ENCODE results near the gene KLHL40.

The KLHL40 gene

DNA sequence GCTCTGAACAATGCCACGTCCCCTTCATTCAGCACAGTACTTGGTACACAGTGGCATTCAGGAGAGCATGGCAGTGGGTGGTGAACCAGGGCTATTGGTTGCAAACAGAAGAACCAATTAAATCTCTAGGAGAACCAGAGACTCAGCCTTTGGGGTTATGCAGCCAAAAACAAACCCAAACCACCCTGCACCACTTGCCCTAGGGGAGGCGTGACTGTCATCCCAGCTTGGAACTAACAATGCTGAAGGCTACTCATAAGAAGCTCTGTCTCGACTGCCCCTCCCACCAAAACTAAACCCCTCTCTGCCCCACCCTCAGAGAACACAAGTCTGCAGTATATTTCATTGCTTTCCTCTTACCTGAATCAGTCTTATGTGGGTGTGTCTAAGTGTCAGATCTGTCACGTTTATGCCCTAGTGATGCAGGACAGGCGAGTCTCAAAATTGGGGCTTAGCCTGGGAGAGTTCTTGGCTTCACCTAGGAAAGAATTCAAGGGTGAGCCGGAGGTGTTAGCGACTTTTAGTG, 15.2 kb upstream of the KLHL40 start:
- DNase-seq (ENCODE audit: low spot score): peak; percentile 56
- TF ChIP-seq, protein P1, sequence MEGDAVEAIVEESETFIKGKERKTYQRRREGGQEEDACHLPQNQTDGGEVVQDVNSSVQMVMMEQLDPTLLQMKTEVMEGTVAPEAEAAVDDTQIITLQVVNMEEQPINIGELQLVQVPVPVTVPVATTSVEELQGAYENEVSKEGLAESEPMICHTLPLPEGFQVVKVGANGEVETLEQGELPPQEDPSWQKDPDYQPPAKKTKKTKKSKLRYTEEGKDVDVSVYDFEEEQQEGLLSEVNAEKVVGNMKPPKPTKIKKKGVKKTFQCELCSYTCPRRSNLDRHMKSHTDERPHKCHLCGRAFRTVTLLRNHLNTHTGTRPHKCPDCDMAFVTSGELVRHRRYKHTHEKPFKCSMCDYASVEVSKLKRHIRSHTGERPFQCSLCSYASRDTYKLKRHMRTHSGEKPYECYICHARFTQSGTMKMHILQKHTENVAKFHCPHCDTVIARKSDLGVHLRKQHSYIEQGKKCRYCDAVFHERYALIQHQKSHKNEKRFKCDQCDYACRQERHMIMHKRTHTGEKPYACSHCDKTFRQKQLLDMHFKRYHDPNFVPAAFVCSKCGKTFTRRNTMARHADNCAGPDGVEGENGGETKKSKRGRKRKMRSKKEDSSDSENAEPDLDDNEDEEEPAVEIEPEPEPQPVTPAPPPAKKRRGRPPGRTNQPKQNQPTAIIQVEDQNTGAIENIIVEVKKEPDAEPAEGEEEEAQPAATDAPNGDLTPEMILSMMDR (IDR thresholded peaks at IDR 0.05): no peak

DNA sequence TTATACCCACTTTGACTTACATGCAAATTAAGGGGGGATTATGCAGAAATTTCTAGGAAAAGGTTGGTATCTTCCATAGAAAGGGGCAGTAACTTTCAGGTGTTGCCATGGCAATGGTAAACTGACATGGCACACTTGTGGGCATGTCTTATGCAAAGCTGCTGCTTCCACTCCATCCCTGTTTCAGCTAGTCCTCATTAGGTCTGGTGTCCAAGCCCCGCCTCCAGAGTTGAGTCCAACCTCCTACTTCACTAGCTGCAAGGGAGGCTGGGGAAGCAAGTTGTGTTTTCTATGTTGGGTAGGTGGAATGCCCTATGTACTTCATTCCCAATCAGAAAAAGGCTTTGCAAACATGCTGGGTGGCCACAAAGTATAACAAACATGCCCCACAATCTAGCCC, 14.7 kb upstream of the KLHL40 start:
- no peak overlapping the region for H3K4me3 ChIP-seq
- DNase-seq (ENCODE audit: low spot score): peak; percentile 55
- no peak overlapping the region for H3K27ac ChIP-seq
- TF ChIP-seq, protein P1 (IDR thresholded peaks at IDR 0.05): no peak

More for the DNA sequence above, 15.2 kb upstream of the KLHL40 start:
- H3K4me3 ChIP-seq: no peak overlapping the region
- no peak overlapping the region for H3K27ac ChIP-seq

DNA sequence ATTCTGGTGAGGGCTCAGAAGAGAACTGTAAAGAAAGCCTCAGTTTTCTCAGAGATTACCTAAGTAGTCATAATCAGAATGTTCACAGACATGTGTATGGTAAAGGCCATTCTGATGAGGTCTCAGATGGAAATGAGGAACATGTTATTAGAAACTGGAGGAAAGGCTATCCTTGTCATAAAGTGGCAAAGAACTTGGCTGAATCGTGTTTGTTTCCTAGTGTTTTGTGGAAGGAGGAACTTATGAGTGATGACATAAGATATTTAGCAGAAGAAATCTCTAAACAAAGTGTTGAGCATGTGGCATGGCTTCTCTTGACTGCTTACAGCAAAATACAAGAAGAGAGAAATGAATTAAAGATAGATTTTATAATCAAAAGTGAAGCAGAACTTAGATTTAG, 12.8 kb upstream of the KLHL40 start:
- H3K4me3 ChIP-seq: no peak overlapping the region
- no peak overlapping the region for H3K27ac ChIP-seq
- DNase-seq (ENCODE audit: low spot score): no peak
- TF ChIP-seq, protein P1 (IDR thresholded peaks at IDR 0.05): no peak

DNA sequence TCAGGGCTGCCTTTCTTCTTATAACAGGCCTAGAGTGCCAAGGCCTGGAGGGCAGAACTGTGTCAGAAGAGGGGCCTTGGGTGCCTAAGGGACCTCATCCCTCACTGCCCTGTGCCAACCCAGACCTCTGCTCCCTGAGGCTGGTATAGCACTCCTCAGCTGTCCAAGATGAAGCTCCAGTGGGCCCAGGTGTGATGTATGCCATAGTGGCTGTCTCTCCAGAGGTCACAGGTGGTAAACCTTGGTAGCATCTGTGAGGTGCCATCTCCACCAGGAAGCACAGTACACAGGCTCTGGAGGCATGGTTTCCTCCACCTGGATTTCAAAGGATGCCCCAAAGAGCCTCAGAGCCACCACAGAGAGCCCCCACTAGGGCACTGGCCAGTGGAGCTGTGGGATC, 12.3 kb upstream of the KLHL40 start:
- Histone ChIP-seq H3K27ac (no peak overlapping the region), H3K4me3 (no peak overlapping the region)
- DNase-seq (ENCODE audit: low spot score): no peak
- TF ChIP-seq, protein P1 (IDR thresholded peaks at IDR 0.05): no peak

DNA sequence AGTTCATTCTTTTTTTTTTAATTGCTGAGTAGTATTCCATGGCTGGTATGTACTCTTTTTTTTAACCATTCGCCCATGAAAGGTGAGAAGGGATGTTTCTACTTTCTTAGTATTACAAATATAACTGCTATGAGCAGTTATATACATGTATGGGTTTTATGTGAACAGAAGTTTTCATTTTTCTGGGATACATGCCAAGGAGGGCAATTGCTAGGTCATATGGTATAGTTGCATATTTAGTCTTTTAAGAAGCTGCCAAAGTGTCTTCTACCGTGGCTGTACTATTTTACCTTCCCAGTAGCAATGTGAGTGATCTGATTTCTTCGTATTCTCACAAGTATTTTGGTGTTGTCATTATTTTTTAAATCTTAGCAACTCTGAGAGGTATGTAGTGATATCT, 11.2 kb upstream of the KLHL40 start:
- TF ChIP-seq, protein P1 (IDR thresholded peaks at IDR 0.05): no peak

DNA sequence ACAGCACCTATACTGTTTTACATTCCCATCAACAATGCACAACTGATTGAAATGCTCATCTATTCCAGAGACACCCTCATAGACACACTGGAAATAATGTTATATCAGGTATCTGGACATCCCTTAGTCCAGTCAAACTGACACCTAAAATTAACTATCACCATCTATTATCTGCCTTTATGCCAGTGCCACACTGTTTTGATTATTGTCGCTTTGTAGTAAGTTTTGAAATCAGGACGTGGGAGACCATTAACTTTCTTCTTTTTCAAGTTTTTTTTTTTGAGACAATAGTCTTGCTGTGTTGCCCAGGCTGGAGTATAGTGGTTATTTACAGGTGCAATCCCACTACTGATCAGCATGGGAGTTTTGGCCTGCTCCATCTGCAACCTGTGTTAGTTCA, 9.4 kb upstream of the KLHL40 start:
- TF ChIP-seq, protein P1 (IDR thresholded peaks at IDR 0.05): no peak
- Histone ChIP-seq H3K4me3 (no peak overlapping the region), H3K27ac (no peak overlapping the region)
- DNase-seq (ENCODE audit: low spot score): no peak

More for the DNA sequence above, 11.2 kb upstream of the KLHL40 start:
- Histone ChIP-seq H3K27ac (no peak overlapping the region), H3K4me3 (no peak overlapping the region)
- no peak for DNase-seq (ENCODE audit: low spot score)

DNA sequence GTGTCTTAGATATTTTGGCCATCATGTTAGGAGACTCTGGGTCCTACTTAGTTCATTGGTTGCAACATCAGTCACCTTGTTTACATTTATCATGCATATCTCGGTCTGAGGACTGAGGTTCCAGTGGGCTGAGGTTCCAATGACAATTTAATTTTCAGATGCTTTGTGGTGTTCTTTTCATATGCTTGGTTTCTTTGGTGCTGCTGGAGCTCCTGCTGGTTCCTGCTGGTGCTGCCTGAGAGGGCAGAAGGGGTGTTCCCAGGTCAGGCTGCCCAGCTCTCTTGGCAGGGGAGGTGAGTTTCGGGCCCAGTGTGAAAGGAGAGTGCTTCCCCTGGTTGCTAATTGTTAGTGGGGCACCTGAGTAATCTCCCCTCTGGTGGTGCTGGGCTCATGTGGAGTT, 6.9 kb upstream of the KLHL40 start:
- H3K27ac ChIP-seq: no peak overlapping the region
- TF ChIP-seq, protein P1 (IDR thresholded peaks at IDR 0.05): no peak
- DNase-seq (ENCODE audit: low spot score): no peak
- no peak overlapping the region for H3K4me3 ChIP-seq
